HepG2 (cell line): ENCODE data around the gene UTP15.

Source experiments
- GTF2F1 ChIP-seq: fragments of 150-350 bp; IDR thresholded peaks from 2 replicates; pipeline ENCODE4 v1.6.1; 2014; ENCODE audit warnings: low read length
- ZMYM3 ChIP-seq: sonication (generic); formaldehyde crosslinking; IDR thresholded peaks from 2 replicates; pipeline ENCODE4 v1.5.1; 2020; ENCODE audit warnings: mild to moderate bottlenecking, missing genetic modification reagents
- ZNF224 ChIP-seq: sonication (generic); formaldehyde crosslinking; IDR thresholded peaks from 2 replicates; pipeline ENCODE4 v1.5.0; 2020; ENCODE audit warnings: mild to moderate bottlenecking, missing genetic modification reagents
- ZNF781 ChIP-seq: sonication (generic); formaldehyde crosslinking; IDR thresholded peaks from 2 replicates; pipeline ENCODE4 v1.5.1; 2020; ENCODE audit warnings: borderline replicate concordance, mild to moderate bottlenecking, missing genetic modification reagents; ENCODE audit errors: not compliant biosample characterization

DNA sequence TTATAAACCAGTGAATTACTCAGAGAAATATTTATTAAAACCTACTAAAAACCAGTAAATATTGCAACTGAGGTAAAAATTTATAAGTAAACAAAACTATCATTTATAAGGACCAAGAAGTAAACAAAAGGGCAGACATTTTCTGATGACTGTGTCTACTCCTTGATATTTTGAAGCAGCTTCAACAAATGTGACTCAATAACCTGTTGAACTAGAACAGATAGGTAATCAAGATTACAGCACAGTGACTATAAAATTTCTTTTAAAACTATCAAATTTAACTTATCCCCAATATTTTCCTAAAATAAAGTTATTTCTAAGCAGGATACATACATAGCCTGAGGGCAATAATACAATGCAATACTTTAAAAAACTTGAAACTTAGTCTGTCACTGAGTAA, 12.9 kb upstream of the UTP15 start:
- TF ChIP-seq ZNF781 (CRISPR knock-in tag), result no peak
- no peak for TF ChIP-seq ZMYM3 (CRISPR knock-in tag)
- TF ChIP-seq ZNF224 (CRISPR knock-in tag), result no peak
- TF ChIP-seq GTF2F1, result no peak
